Activated CD8-positive, alpha-beta T cell treated with anti-CD3 and anti-CD28 coated beads for 36 hours (primary cell): Measurements from ENCODE around the gene BUB3. TPM values are rescaled to one million over a fixed set of nuclear protein-coding genes. Genes with fewer than 3 reads are reported as not detected.

Source experiments
- ATAC-seq: fragments of 200-7000 bp; cut with Tn5 transposase; one replicate; pipeline ENCODE4 v1.10.0; 2021; ENCODE audit warnings: mild to moderate bottlenecking, moderate library complexity
- CTCF ChIA-PET: fragments of 350-600 bp; sonication (Branson Sonifier 250); formaldehyde crosslinking; loops from one replicate; lab custom pipeline; 2021; ENCODE audit warnings: antibody characterized with exemption; lab: Charles Lee
- POLR2A ChIA-PET: fragments of 350-600 bp; sonication (Branson Sonifier 250); formaldehyde crosslinking; loops from one replicate; lab custom pipeline; 2021; ENCODE audit warnings: antibody characterized with exemption; lab: Charles Lee
- DNase-seq: peaks from one replicate; pipeline ENCODE4 v3.0.0-alpha.2; 2020
- H3K27ac Mint-ChIP-seq: one replicate; pipeline ENCODE4 v1.8.0; 2021; ENCODE audit warnings: mild to moderate bottlenecking, mixed read lengths
- H3K27me3 Mint-ChIP-seq: one replicate; pipeline ENCODE4 v1.8.0; 2021; ENCODE audit warnings: mixed read lengths
- H3K36me3 Mint-ChIP-seq: one replicate; pipeline ENCODE4 v1.8.0; 2021; ENCODE audit warnings: low read depth, mixed read lengths
- H3K4me1 Mint-ChIP-seq: one replicate; pipeline ENCODE4 v1.8.0; 2021; ENCODE audit warnings: low read depth, mixed read lengths
- H3K4me3 Mint-ChIP-seq: one replicate; pipeline ENCODE4 v1.8.0; 2021; ENCODE audit warnings: mild to moderate bottlenecking, moderate library complexity, mixed read lengths
- H3K9me3 Mint-ChIP-seq: one replicate; pipeline ENCODE4 v1.8.0; 2021; ENCODE audit warnings: mixed read lengths
- CTCF ChIP-seq: fragments of 200-600 bp; IDR thresholded peaks from one replicate; pipeline ENCODE4 v1.8.0; 2022; ENCODE audit warnings: antibody characterized with exemption, mild to moderate bottlenecking
- intact Hi-C: fragments of 100-400 bp; cut with micrococcal nuclease; formaldehyde crosslinking; loops from one replicate; pipeline ENCODE4 v1.10.0; 2022
- total RNA-seq, 2 experiments: library from RNA; stranded (reverse); gene quantifications; one replicate each; pipeline ENCODE4 v1.2.3, GENCODE V29; 2021

BUB3 gene
- total RNA-seq, 2 experiments from 2014 or later = 256 to 273 TPM

- H3K9me3 Mint-ChIP-seq = peaks cover 1% of the 10 kb centered on the region
These were observed 4.5 kb downstream of the BUB3 start for GRCh38 chr10:123158682-123159081.

GRCh38 chr10:123160311-123160980, 6.2 kb downstream of the BUB3 start:
- CTCF ChIA-PET = interaction anchor here (1.3 to 2.2 kb wide), 2 partner anchors 13 to 26 kb away, joined by 3 to 10 read pairs; no protein-coding TSS in a partner anchor
- Mint-ChIP-seq H3K9me3 (peaks cover 1% of the 10 kb centered on the region), H3K27me3 (no peaks in the 10 kb centered on the region), H3K36me3 (peaks cover 81% of the 10 kb centered on the region), H3K4me3 (peak overlapping the region; percentile 52), H3K27ac (peak overlapping the region; percentile 89), H3K4me1 (peaks cover 72% of the 10 kb centered on the region)
- intact Hi-C loops = no loop called here
- ATAC-seq = peak; percentile 91
- POLR2A ChIA-PET = interaction anchor here (0.7 kb wide), 1 partner anchor 127 kb away, joined by 3 read pairs; no protein-coding TSS in a partner anchor
- TF ChIP-seq CTCF = no peak
- peak; percentile 57 for DNase-seq

More at GRCh38 chr10:123158682-123159081, 4.5 kb downstream of the BUB3 start:
- intact Hi-C loops = loop anchor here (10.0 kb wide), 1 partner anchor 784 kb away; the partner anchor contains the start of gene PLEKHA1
- ChIA-PET POLR2A (interaction anchor here (1.1 kb wide), 1 partner anchor 150 kb away, joined by 3 read pairs; the partner anchor contains the start of genes ACADSB and IKZF5), CTCF (interaction anchor here (1.7 to 2.2 kb wide), 2 partner anchors 8 to 25 kb away, joined by 5 to 10 read pairs; no protein-coding TSS in a partner anchor)
- TF ChIP-seq CTCF = no peak
- H3K27ac Mint-ChIP-seq = peak overlapping the region; percentile 63
- no peaks in the 10 kb centered on the region for H3K27me3 Mint-ChIP-seq
- H3K36me3 Mint-ChIP-seq = peaks cover 81% of the 10 kb centered on the region
- DNase-seq (no peak), ATAC-seq (no peak)
- peaks cover 69% of the 10 kb centered on the region for H3K4me1 Mint-ChIP-seq
- H3K4me3 Mint-ChIP-seq = peak overlapping the region; percentile 93

- H3K27ac Mint-ChIP-seq = no peak overlapping the region
- no peaks in the 10 kb centered on the region for H3K9me3 Mint-ChIP-seq
- ChIA-PET POLR2A (no interaction called here), CTCF (no interaction called here)
- H3K27me3 Mint-ChIP-seq = no peaks in the 10 kb centered on the region
- TF ChIP-seq CTCF = no peak
- no peak overlapping the region for H3K4me3 Mint-ChIP-seq
- ATAC-seq (no peak), DNase-seq (no peak)
- peaks cover 41% of the 10 kb centered on the region for H3K4me1 Mint-ChIP-seq
- intact Hi-C loops = no loop called here
- H3K36me3 Mint-ChIP-seq = peaks cover 71% of the 10 kb centered on the region
These were observed 10.1 kb downstream of the BUB3 start for GRCh38 chr10:123164319-123164718.

GRCh38 chr10:123165445-123166072, 11.4 kb downstream of the BUB3 start:
- intact Hi-C loops = no loop called here
- DNase-seq (no peak), ATAC-seq (no peak)
- ChIA-PET CTCF (interaction anchor here (0.9 kb wide), 1 partner anchor 9 kb away, joined by 3 read pairs; no protein-coding TSS in a partner anchor), POLR2A (no interaction called here)
- TF ChIP-seq CTCF = no peak
- H3K36me3 Mint-ChIP-seq = peaks cover 71% of the 10 kb centered on the region
- peaks cover 30% of the 10 kb centered on the region for H3K4me1 Mint-ChIP-seq
- H3K27ac Mint-ChIP-seq = no peak overlapping the region
- no peaks in the 10 kb centered on the region for H3K27me3 Mint-ChIP-seq
- H3K4me3 Mint-ChIP-seq = no peak overlapping the region
- H3K9me3 Mint-ChIP-seq = no peaks in the 10 kb centered on the region
